Hematopoietic multipotent progenitor cell treated with erythropoietin and hydrocortisone succinate and interleukin-3 and kit ligand, for 6 days (in vitro differentiated cells): ENCODE measurements around the gene PLD1.
"Not testable (repeated sequence)": the region's sequence is repeated elsewhere in the genome, so short reads cannot be mapped to it uniquely, and the experiment has no call there.

Experiments used
- DNase-seq: peaks from one replicate; pipeline ENCODE4 v3.0.0-alpha.2; 2015

Gene PLD1

DNA sequence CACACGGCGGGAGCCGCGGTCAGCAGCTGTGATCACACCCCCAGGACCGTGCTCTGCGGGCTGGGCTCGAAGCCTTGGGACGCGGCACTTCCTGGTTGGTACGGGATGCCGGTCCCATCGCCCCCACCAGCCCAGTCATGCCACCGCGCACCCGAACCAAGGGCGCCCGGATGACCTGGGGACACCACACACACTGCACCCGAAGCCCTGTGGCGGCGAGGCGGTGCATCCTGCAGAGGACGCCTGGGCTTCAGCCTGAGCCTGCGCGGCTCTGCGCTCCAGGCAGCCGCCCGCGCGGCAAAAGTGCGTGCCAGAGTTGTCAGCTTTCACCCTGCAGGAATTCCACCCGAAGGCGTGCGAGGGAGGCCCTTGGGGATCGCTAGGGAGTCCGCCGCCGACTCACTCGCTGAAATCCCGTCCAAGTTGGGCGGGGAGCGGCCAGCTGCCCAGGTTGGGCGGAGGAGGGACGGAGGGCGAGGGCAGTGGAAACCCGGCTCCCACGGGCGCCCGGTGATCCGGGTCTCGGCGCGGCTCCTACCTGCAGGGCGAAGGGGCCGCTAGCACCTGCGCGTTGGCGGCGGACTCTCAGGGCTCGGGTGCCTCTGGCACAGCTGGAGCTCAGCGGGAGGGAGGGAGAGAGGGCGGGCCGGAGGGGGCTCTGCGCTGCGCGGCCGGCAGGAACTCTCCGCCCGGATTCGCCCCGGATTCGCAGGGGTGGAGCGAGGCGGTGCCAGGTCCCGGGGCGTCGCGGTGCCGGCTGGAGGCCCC is at the start of gene PLD1:
Gene PLD1 (minus strand): TSS at position 623 of the 768 bp plus-strand sequence. CDS start 72,432 bp downstream, outside the sequence.
- DNase-seq, result peak; percentile 89

DNA sequence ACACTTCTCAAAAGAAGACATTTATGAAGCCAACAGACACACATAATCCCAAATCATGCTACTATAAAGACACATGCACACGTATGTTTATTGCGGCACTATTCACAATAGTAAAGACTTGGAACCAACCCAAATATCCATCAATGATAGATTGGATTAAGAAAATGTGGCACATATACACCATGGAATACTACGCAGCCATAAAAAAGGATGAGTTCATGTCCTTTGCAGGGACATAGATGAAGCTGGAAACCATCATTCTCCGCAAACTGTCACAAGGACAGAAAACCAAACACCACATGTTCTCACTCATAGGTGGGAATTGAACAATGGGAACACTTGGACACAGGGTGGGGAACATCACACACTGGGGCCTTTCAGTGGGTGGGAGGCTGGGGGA is 48.5 kb upstream of the PLD1 start:
- DNase-seq, result not testable (repeated sequence)

- DNase-seq, result no peak
Observed at GRCh38 chr3:171854649-171855305, 44.5 kb upstream of the PLD1 start.

DNA sequence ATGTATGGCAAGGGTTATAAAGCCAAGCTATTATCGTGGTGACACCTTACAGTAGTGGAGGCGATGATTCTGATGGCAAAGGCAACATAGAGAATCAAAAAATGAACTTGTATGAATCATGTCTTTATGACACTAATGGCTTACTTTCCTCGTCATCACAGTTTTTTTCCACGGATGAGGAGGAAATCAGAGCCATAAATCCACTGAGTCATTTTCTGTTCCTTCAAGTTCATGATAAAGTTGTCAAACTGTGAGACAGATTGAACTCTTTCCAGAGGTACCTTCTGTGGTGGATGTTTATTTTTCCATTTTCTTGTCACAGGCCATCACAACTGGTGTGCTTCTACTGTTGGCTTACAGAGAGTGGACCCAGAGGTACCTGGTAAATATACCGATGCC is 41.4 kb upstream of the PLD1 start:
- no peak for DNase-seq

DNA sequence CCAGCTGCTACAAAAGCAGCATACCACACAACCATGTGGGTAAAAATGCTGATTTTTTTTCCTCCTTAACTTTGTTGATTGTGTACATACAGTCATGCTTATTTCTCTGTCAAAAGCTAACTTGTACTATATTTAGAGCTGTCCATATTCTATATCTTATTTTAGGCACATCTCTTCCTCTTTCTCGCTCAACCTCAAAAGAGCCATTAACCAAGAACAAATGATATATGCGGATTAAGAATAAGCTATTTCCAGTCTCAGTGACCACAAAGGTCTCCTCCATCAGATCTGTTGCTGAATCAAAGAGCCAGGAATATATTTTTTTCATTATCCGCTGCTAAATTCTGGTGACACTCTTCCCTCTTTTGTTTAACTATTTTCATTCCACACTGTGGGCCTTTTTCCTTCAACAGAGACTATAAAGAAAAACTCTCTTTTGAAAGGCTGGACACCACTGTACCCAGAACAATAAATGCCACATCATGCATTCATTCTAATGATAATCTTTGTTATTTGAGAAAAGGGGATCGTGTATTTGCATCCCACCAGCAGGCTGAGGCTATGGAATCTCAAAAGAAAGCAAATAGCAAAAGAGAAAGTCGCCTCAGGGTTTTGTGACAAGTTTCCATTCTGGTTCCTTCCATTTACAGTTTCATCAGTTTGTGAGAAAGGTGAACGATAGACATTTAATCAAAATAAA is 40.8 kb upstream of the PLD1 start:
- peak; percentile 42 for DNase-seq

DNA sequence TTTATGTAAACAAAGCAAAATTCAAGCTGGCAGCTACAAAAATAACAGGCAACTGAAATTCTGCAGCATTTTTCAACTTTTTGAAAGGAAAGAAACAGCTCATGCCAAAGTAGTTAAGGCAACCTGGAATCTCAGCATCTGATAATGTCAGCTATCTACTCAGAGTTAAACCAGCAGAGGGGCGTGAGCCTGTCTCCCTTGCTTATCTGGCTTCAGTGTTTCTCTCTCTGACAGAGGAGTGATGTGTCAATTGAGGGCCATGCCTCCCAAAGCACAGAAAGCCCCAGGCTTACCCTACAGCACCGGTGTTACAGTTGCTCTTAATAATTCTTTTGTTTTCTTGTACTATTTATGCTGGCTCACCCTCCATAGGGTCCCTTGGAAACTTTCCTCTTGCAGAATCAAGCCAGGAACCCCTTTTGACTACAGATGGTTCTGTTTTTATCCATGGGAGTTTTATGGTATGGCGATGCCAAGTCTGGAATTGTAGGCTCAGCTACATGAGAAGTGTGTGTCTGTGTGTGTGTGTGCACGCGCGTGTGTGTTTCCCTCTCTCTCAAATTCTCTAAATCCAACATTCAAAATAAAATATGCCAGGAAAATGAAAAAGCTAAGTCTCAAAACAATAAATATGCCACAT is 40.2 kb upstream of the PLD1 start:
- DNase-seq, result peak; percentile 64

GRCh38 chr3:171849617-171850319 is 39.5 kb upstream of the PLD1 start:
- no peak for DNase-seq

GRCh38 chr3:171847595-171848259 is 37.4 kb upstream of the PLD1 start:
- no peak for DNase-seq

DNA sequence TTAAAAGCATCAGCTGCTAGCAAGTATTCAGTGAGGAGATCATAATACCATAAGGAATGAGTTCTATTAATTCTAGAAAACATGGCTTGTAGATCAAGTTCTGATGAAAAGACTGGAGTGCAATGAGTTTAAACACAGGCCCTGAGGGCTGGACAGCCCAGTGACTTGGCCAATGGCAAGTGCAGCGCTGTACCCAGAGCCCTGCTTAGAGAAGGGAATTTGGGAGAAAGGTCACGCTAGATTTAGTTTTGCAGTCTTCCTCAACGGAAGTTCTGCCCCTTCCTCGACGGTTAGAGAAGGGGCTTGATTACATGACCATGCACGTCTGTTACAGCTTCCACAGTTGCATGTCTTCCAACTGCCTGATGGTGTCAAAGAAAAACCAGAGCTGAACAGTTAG is 36.9 kb upstream of the PLD1 start:
- no peak for DNase-seq

- DNase-seq, result no peak
Observed at GRCh38 chr3:171846597-171846996, 36.3 kb upstream of the PLD1 start.

DNA sequence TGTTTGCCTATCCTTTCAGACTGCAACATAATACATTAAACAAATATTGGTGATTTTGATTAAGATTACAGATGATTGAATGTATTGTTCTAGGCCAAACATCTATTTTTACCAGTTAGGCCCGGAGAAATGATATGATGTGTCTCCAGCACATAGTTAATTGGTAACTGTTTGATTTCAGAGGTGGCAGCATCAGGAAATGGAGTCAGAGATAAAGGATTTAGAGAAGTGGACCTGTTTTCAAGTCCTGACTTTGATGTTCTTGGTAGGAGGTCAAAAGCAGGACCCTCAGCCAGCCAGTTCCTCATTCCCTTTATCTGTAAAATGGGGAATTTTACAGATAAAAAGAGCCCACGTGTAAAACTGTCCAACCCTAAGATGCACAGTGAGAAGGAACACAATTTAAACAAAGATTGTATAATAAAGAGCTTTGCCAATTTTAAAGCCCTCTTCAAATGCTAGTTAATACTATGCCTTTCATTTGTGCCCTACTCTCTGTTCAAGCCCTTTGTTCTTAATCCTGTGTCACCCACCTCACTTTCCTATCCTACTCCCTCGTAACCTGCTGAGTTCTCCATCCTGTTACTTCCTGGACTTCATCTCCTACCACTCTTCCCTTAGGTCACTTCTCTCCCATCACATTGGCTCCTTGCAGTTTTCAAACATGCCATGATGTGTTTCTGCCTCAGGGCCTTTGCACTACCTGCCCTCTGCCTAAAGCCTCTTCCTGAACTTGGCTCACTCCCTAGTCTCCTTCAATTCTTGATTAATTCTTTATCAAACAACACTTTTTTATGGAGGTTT is 35.4 kb upstream of the PLD1 start:
- no peak for DNase-seq

- no peak for DNase-seq
Observed at GRCh38 chr3:171844873-171845272, 34.6 kb upstream of the PLD1 start.

GRCh38 chr3:171842864-171843518 is 32.7 kb upstream of the PLD1 start, which contains the start of gene TMEM212:
TMEM212 (plus strand) TSS chr3:171843349; CDS start chr3:171843384, 35 bp downstream.
- no peak for DNase-seq

- DNase-seq, result peak; percentile 19
Observed at GRCh38 chr3:171841620-171842000, 31.3 kb upstream of the PLD1 start.

DNA sequence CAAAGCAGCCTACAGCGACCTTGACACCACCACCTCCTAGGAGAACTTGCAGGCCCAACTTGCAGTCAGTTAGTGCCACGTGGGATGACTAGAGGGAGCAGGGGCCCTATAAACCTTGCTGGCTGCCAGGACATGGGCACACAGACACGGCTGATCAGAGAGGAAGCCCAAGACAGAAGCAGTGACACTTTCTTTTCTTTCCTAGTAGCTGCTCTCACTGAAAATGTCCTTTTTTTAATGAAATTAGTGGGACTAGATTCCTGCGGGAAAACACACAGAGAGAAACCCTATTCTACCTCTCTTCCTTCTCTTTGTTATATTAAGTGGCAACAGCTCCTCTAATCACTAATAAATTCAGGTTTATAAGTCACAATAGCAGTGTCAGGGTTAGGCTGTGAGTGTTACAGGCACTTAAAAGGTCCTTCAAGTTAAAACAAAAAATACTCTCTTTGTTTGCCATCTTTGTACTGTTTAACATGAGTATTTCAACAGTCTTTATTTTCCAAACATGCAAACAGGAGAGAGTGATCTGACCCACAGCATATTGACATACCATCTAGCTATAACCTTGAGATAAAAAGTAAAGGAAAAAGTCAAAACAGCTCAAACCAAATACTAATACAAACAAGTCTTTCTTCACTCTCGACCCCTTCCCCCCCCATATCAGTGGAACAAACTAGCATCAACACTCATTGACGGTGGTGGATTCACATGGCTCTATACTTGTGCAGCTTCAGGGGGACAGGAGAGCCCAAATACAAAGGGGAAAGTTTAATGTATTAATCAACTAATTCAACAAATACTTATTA is 30.7 kb upstream of the PLD1 start:
- DNase-seq, result no peak

GRCh38 chr3:171840445-171840810 is 30.1 kb upstream of the PLD1 start:
- no peak for DNase-seq

- no peak for DNase-seq
Observed at GRCh38 chr3:171839270-171839669, 29.0 kb upstream of the PLD1 start.

GRCh38 chr3:171838218-171838720 is 28.0 kb upstream of the PLD1 start:
- DNase-seq, result no peak

DNA sequence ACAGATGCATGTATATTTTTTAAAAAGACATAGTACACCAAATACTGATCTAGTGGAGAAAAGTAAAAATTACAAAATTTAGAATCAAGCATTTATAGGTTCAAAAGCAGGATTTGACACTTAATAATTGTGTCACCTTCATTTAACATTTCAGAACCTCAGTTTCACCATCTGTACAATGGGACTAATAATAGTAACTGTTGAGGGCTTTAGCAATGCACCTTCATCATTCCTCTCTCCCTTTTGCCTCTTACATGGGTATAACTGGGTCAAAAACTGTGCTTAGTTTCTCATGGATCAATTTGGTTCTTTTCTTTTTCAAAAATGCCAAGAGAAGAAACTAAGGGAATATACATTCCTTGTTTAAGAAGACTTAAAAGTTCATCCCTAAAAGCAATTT is 27.4 kb upstream of the PLD1 start:
- DNase-seq, result no peak

GRCh38 chr3:171836855-171837254 is 26.6 kb upstream of the PLD1 start:
- no peak for DNase-seq
